IMR-90 (cell line): Measurements from ENCODE around the gene GDPD5. TPM values are rescaled to one million over a fixed set of nuclear protein-coding genes. Genes with fewer than 3 reads are reported as not detected.

Experiments used
- ATAC-seq: fragments of 200-7000 bp; cut with Tn5 transposase; 2 replicates; pipeline ENCODE4 v1.9.1; 2020; ENCODE audit warnings: low read depth, mild to moderate bottlenecking, moderate library complexity
- BruUV-seq: library from RNA; stranded (reverse); fragments of 400-500 nt; replicated peaks from 2 replicates; lab custom pipeline; 2021; lab: Mats Ljungman, UMichigan
- CTCF ChIA-PET: fragments of 300-600 bp; formaldehyde crosslinking; extraction: SDS; loops from one replicate; lab custom pipeline; 2021; ENCODE audit warnings: antibody characterized with exemption; lab: Yijun Ruan, JAX
- POLR2A ChIA-PET: fragments of 300-600 bp; sonication (Branson Sonifier 250); formaldehyde crosslinking; loops from one replicate; lab custom pipeline; 2022; ENCODE audit warnings: antibody characterized with exemption; ENCODE audit not compliant: unreplicated experiment; lab: Charles Lee
- DNase-seq: peaks from one replicate; pipeline ENCODE4 v3.0.0; 2013
- H2AFZ ChIP-seq: replicated peaks from 2 replicates; pipeline ENCODE3; 2013; ENCODE audit warnings: low read length, mild to moderate bottlenecking; ENCODE audit not compliant: poor library complexity
- H2AK5ac ChIP-seq: 2 replicates; pipeline ENCODE4 v1.6.1; 2013; ENCODE audit warnings: low read depth, low read length, inconsistent platforms
- H2AK9ac ChIP-seq: replicated peaks from 2 replicates; pipeline ENCODE3; 2013; ENCODE audit warnings: mild to moderate bottlenecking, low read depth, low read length, moderate library complexity; ENCODE audit not compliant: poor library complexity
- H2BK120ac ChIP-seq: 2 replicates; pipeline ENCODE4 v1.6.1; 2013; ENCODE audit warnings: low read depth, low read length, inconsistent platforms
- H2BK15ac ChIP-seq: 3 replicates; pipeline ENCODE4 v1.6.1; 2013; ENCODE audit warnings: low read depth, low read length, inconsistent platforms
- H2BK20ac ChIP-seq: 2 replicates; pipeline ENCODE4 v1.6.1; 2013; ENCODE audit warnings: low read depth, mild to moderate bottlenecking, inconsistent platforms, low read length, moderate library complexity
- H2BK5ac ChIP-seq: 2 replicates; pipeline ENCODE4 v1.6.1; 2013; ENCODE audit warnings: mild to moderate bottlenecking, low read depth, low read length, inconsistent platforms; ENCODE audit not compliant: poor library complexity, severe bottlenecking
- H3K14ac ChIP-seq: replicated peaks from 2 replicates; pipeline ENCODE4 v1.6.1; 2013; ENCODE audit warnings: low read depth, low read length, inconsistent platforms
- H3K18ac ChIP-seq: 2 replicates; pipeline ENCODE4 v1.6.1; 2013; ENCODE audit warnings: low read depth, low read length, control low read depth
- H3K23ac ChIP-seq: 2 replicates; pipeline ENCODE4 v1.6.1; 2013; ENCODE audit warnings: low read depth, low read length, inconsistent platforms
- H3K27ac ChIP-seq: 2 replicates; pipeline ENCODE4 v1.5.1; 2013; ENCODE audit warnings: mild to moderate bottlenecking, control low read depth, low read length; ENCODE audit not compliant: insufficient read depth
- H3K27me3 ChIP-seq: 2 replicates; pipeline ENCODE4 v1.6.1; 2013; ENCODE audit warnings: low read length; ENCODE audit not compliant: control insufficient read depth, insufficient read depth
- H3K36me3 ChIP-seq: 2 replicates; pipeline ENCODE4 v1.6.1; 2013; ENCODE audit warnings: low read length, mixed read lengths; ENCODE audit not compliant: control insufficient read depth, insufficient read depth
- H3K4ac ChIP-seq: 2 replicates; pipeline ENCODE4 v1.6.1; 2013; ENCODE audit warnings: low read depth, low read length, inconsistent platforms
- H3K4me1 ChIP-seq: 2 replicates; pipeline ENCODE4 v1.6.1; 2013; ENCODE audit warnings: low read length, mixed read lengths; ENCODE audit not compliant: control insufficient read depth, insufficient read depth
- H3K4me2 ChIP-seq: 2 replicates; pipeline ENCODE4 v1.6.1; 2013; ENCODE audit warnings: low read depth, mild to moderate bottlenecking, control low read depth, low read length, moderate library complexity
- H3K4me3 ChIP-seq: 2 replicates; pipeline ENCODE4 v1.5.1; 2013; ENCODE audit warnings: low read depth, mild to moderate bottlenecking, control low read depth, low read length, moderate library complexity; ENCODE audit not compliant: insufficient read depth
- H3K56ac ChIP-seq: 2 replicates; pipeline ENCODE4 v1.6.1; 2013; ENCODE audit warnings: low read length, inconsistent platforms; ENCODE audit not compliant: insufficient read depth; ENCODE audit errors: extremely low read depth
- H3K79me1 ChIP-seq, 2 experiments: 2 replicates each; pipeline ENCODE4 v1.6.1; 2013; ENCODE audit warnings: low read length in 2 of 2, inconsistent platforms in 1 of 2, low read depth in 1 of 2
- H3K9ac ChIP-seq: 2 replicates; pipeline ENCODE4 v1.6.1; 2013; ENCODE audit warnings: low read depth, low read length, control low read depth
- H3K9me1 ChIP-seq: 2 replicates; pipeline ENCODE4 v1.6.1; 2013; ENCODE audit warnings: low read length, inconsistent platforms; ENCODE audit not compliant: insufficient read depth
- H3K9me3 ChIP-seq: 2 replicates; pipeline ENCODE4 v1.6.1; 2013; ENCODE audit warnings: low read length; ENCODE audit not compliant: control insufficient read depth, insufficient read depth
- H4K20me1 ChIP-seq: 2 replicates; pipeline ENCODE4 v1.6.1; 2013; ENCODE audit warnings: low read length, inconsistent platforms; ENCODE audit not compliant: insufficient read depth
- H4K5ac ChIP-seq: 2 replicates; pipeline ENCODE4 v1.6.1; 2013; ENCODE audit warnings: mild to moderate bottlenecking, low read depth, low read length, control low read depth
- H4K8ac ChIP-seq, 2 experiments: 2 replicates each; pipeline ENCODE4 v1.6.1; 2013; ENCODE audit warnings: low read depth in 2 of 2, low read length in 2 of 2, control low read depth in 1 of 2, inconsistent platforms in 1 of 2
- H4K91ac ChIP-seq: 2 replicates; pipeline ENCODE4 v1.6.1; 2013; ENCODE audit warnings: low read depth, low read length, inconsistent platforms; ENCODE audit not compliant: insufficient read depth
- CEBPB ChIP-seq: IDR thresholded peaks from 2 replicates; pipeline ENCODE4 v1.6.1; 2012; ENCODE audit warnings: low read depth, low read length, improper control_type of control experiment
- MAFK ChIP-seq: IDR thresholded peaks from 2 replicates; pipeline ENCODE4 v1.6.1; 2012; ENCODE audit warnings: low read depth, low read length, improper control_type of control experiment
- MAZ ChIP-seq: IDR thresholded peaks from 2 replicates; pipeline ENCODE4 v1.6.1; 2012; ENCODE audit warnings: low read depth, mild to moderate bottlenecking, low read length, improper control_type of control experiment, moderate library complexity, borderline replicate concordance
- RFX5 ChIP-seq: IDR thresholded peaks from 2 replicates; pipeline ENCODE4 v1.8.0; 2012; ENCODE audit warnings: low read depth, mild to moderate bottlenecking, low read length, moderate library complexity
- WGBS, 2 experiments: methylation state at CpG; one replicate each; pipeline versions ENCODE4 v1.1.5 to v1.1.7; 2013; ENCODE audit warnings: missing lambda C conversion rate in 2 of 2; ENCODE audit not compliant: insufficient read length in 1 of 2; ENCODE audit errors: extremely low coverage in 2 of 2; 5-methylcytosine and 5-hydroxymethylcytosine counted together
- dilution Hi-C: fragments of 300-500 bp; cut with HindIII; formaldehyde crosslinking; loops from one replicate; pipeline ENCODE4 v1.14.3; 2018; ENCODE audit warnings: low sequenced_read_pairs; ENCODE audit not compliant: unreplicated experiment
- in situ Hi-C: fragments of 300-500 bp; cut with MboI; formaldehyde crosslinking; loops from 3 replicates; pipeline ENCODE4 v1.14.3; 2019; ENCODE audit warnings: low sequenced_read_pairs, inconsistent platforms, mixed read lengths
- intact Hi-C: fragments of 100-400 bp; cut with micrococcal nuclease; formaldehyde crosslinking; loops from 2 replicates; pipeline ENCODE4 v1.10.0; 2022
- polyA plus RNA-seq, 3 experiments: library from polyadenylated mRNA; depleted of rRNA; stranded (reverse); fragments of >200 nt; gene quantifications; 2 replicates each; pipeline ENCODE4 v1.2.3, GENCODE V29; 2012; ENCODE audit warnings: low replicate concordance in 1 of 3
- total RNA-seq: library from RNA; depleted of rRNA; stranded (reverse); fragments of >200 nt; gene quantifications from 2 replicates; pipeline ENCODE4 v1.2.3, GENCODE V29; 2012
- TF ChIP-seq, protein P1 (sequence below): fragments of 150-350 bp; IDR thresholded peaks from 2 replicates; pipeline ENCODE4 v1.6.1; 2017; ENCODE audit warnings: mild to moderate bottlenecking, antibody characterized with exemption, low read length, low read depth

Gene GDPD5
- total and polyA plus RNA-seq, 2 of the 4 experiments (the other 2 are of a cell fraction), result 2.0 to 7.9 TPM

- TF ChIP-seq CEBPB, result no peak
These were observed 54.4 kb downstream of the GDPD5 start (continued) for GRCh38 chr11:75471176-75471973.

DNA sequence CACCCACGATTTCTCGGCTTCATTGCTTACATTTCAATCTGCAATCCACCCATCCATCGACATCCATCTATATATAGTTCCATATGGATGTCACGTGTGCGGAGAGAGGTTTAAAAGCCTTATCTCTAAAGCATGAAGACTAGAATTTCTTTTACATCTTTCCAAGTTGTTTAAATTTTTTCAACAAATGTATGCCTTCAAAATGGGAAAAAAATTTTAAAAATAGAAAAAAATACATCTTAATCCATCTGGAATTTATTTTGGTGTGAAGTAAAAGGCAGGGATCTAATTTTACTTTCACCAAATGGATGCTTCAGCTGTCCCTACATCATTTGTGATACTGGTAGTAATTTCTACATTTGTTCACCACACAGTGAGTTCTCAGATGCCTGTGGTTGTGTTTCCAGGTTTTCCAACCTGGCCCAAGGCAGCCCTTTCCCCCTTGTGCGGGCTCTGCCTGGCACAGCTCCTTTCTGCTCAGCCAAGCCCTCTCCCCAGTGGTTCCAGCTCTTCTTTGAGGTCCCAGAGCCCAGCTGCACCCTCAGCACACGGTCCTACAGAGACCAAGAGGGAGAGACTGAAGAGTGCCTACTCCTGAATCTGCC lies 55.2 kb downstream of the GDPD5 start:
- Histone ChIP-seq H3K4ac (no peak overlapping the region), H3K36me3 (no peaks in the 10 kb centered on the region), H2BK15ac (no peak overlapping the region), H2AK5ac (no peak overlapping the region), H2AK9ac (no peak overlapping the region), H3K4me1 (peaks cover 33% of the 10 kb centered on the region), H3K27ac (no peak overlapping the region), H3K4me3 (no peak overlapping the region), H3K23ac (no peak overlapping the region), H3K9ac (no peak overlapping the region), H4K91ac (no peak overlapping the region), H2BK20ac (no peak overlapping the region), H3K18ac (no peak overlapping the region), H2AFZ (no peak overlapping the region), H2BK5ac (no peak overlapping the region), H3K4me2 (no peak overlapping the region), H3K9me3 (no peaks in the 10 kb centered on the region), H3K27me3 (no peaks in the 10 kb centered on the region), H3K9me1 (peaks cover 20% of the 10 kb centered on the region), H3K14ac (no peak overlapping the region), H2BK120ac (no peak overlapping the region), H4K20me1 (no peaks in the 10 kb centered on the region), H3K79me1 (no peaks in the 10 kb centered on the region), H3K56ac (no peak overlapping the region), H4K5ac (no peak overlapping the region), H4K8ac (no peak overlapping the region)
- intact Hi-C loops, result no loop called here
- no peak for ATAC-seq
- ChIA-PET CTCF (interaction anchor here (0.6 kb wide), 1 partner anchor 23 kb away, joined by 4 read pairs; no protein-coding TSS in a partner anchor), POLR2A (no interaction called here)
- in situ Hi-C loops, result no loop called here
- dilution Hi-C loops, result no loop called here
- BruUV-seq, result no TSS peak
- TF ChIP-seq CEBPB (no peak), MAZ (no peak), MAFK (no peak), RFX5 (no peak)
- TF ChIP-seq, protein P1, sequence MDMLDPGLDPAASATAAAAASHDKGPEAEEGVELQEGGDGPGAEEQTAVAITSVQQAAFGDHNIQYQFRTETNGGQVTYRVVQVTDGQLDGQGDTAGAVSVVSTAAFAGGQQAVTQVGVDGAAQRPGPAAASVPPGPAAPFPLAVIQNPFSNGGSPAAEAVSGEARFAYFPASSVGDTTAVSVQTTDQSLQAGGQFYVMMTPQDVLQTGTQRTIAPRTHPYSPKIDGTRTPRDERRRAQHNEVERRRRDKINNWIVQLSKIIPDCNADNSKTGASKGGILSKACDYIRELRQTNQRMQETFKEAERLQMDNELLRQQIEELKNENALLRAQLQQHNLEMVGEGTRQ, result no peak
- no CpG with 5 or more reads among the region's 7 CpGs for WGBS, 2 experiments
- DNase-seq, result no peak
